Mucosa of rectum (tissue), 2 donors: ENCODE data around the gene CAPZA3.
"Not testable (repeated sequence)": the region's sequence is repeated elsewhere in the genome, so short reads cannot be mapped to it uniquely, and the experiment has no call there.

Experiments used
- H3K27ac ChIP-seq, 2 donors: one replicate each; pipeline ENCODE4 v1.7.0; 2013; ENCODE audit warnings: inconsistent platforms in 2 of 2, low read depth in 2 of 2, low read length in 2 of 2
- H3K27me3 ChIP-seq, 2 donors: one replicate each; pipeline ENCODE4 v1.7.0; 2013; ENCODE audit warnings: low read length in 2 of 2; ENCODE audit not compliant: control insufficient read depth in 2 of 2, insufficient read depth in 2 of 2
- H3K36me3 ChIP-seq, 2 donors: one replicate each; pipeline ENCODE4 v1.7.0; 2013; ENCODE audit warnings: low read length in 2 of 2; ENCODE audit not compliant: control insufficient read depth in 2 of 2, insufficient read depth in 2 of 2
- H3K4me1 ChIP-seq, 2 donors: one replicate each; pipeline ENCODE4 v1.7.0; 2013; ENCODE audit warnings: low read length in 2 of 2, mild to moderate bottlenecking in 1 of 2; ENCODE audit not compliant: control insufficient read depth in 2 of 2, insufficient read depth in 2 of 2
- H3K4me3 ChIP-seq, 2 donors: one replicate each; pipeline ENCODE4 v1.7.0; 2013; ENCODE audit warnings: low read length in 2 of 2
- H3K9ac ChIP-seq, 2 donors: one replicate each; pipeline ENCODE4 v1.7.0; 2013; ENCODE audit warnings: low read length in 2 of 2, low read depth in 1 of 2, mild to moderate bottlenecking in 1 of 2
- H3K9me3 ChIP-seq, 2 donors: one replicate each; pipeline ENCODE4 v1.7.0; 2013; ENCODE audit warnings: low read length in 2 of 2; ENCODE audit not compliant: control insufficient read depth in 2 of 2
- donor health status: healthy.
- donor health status: Normal muscosa, but diverticular disease.

CAPZA3 gene

GRCh38 chr12:18737819-18738218 is at the start of gene CAPZA3, which contains the start of gene PLCZ1:
Gene CAPZA3 (plus strand): TSS chr12:18738119. CDS start chr12:18738269, 150 bp downstream.
Gene PLCZ1 (minus strand): TSS chr12:18738012. CDS start chr12:18737371, 641 bp downstream.
- Histone ChIP-seq H3K36me3 (no peaks in the 10 kb centered on the region), H3K27me3 (no peaks in the 10 kb centered on the region), H3K9me3 (peaks cover 0 to 2% of the 10 kb centered on the region in 2 donors), H3K4me3 (no peak within 1 kb of the TSS), H3K4me1 (no peaks in the 10 kb centered on the region), H3K9ac (no peak within 1 kb of the TSS), H3K27ac (no peak within 1 kb of the TSS)

GRCh38 chr12:18689771-18690170 is 48.1 kb upstream of the CAPZA3 start:
- Histone ChIP-seq H3K9me3 (no peaks in the 10 kb centered on the region), H3K27ac (no peak overlapping the region), H3K4me1 (no peaks in the 10 kb centered on the region), H3K9ac (no peak overlapping the region), H3K27me3 (no peaks in the 10 kb centered on the region), H3K4me3 (no peak overlapping the region), H3K36me3 (no peaks in the 10 kb centered on the region)

- Histone ChIP-seq H3K9me3 (no peaks in the 10 kb centered on the region), H3K4me1 (no peaks in the 10 kb centered on the region), H3K27me3 (no peaks in the 10 kb centered on the region), H3K27ac (no peak overlapping the region), H3K36me3 (no peaks in the 10 kb centered on the region), H3K9ac (no peak overlapping the region), H3K4me3 (no peak overlapping the region)
Observed at GRCh38 chr12:18690653-18691052, 47.3 kb upstream of the CAPZA3 start.

GRCh38 chr12:18693986-18694385 is 43.9 kb upstream of the CAPZA3 start:
- H3K27me3 ChIP-seq, H3K9ac ChIP-seq, H3K9me3 ChIP-seq, H3K36me3 ChIP-seq, H3K4me3 ChIP-seq, H3K27ac ChIP-seq, H3K4me1 ChIP-seq: not testable (repeated sequence)

GRCh38 chr12:18696971-18697602 is 40.8 kb upstream of the CAPZA3 start:
- no peaks in the 10 kb centered on the region for H3K4me1 ChIP-seq
- no peak overlapping the region for H3K4me3 ChIP-seq
- no peak overlapping the region for H3K9ac ChIP-seq
- H3K27ac ChIP-seq, result no peak overlapping the region
- H3K36me3 ChIP-seq, result no peaks in the 10 kb centered on the region
- H3K9me3 ChIP-seq, result no peaks in the 10 kb centered on the region
- H3K27me3 ChIP-seq, result no peaks in the 10 kb centered on the region

GRCh38 chr12:18700271-18700670 is 37.6 kb upstream of the CAPZA3 start:
- H3K4me3 ChIP-seq, result no peak overlapping the region
- H3K4me1 ChIP-seq, result no peaks in the 10 kb centered on the region
- no peaks in the 10 kb centered on the region for H3K9me3 ChIP-seq
- no peaks in the 10 kb centered on the region for H3K27me3 ChIP-seq
- no peak overlapping the region for H3K9ac ChIP-seq
- H3K27ac ChIP-seq, result no peak overlapping the region
- H3K36me3 ChIP-seq, result no peaks in the 10 kb centered on the region

- Histone ChIP-seq H3K4me3 (no peak overlapping the region), H3K27me3 (no peaks in the 10 kb centered on the region), H3K4me1 (no peaks in the 10 kb centered on the region), H3K9me3 (no peaks in the 10 kb centered on the region), H3K36me3 (no peaks in the 10 kb centered on the region), H3K9ac (no peak overlapping the region), H3K27ac (no peak overlapping the region)
Observed at GRCh38 chr12:18703321-18703720, 34.6 kb upstream of the CAPZA3 start.

GRCh38 chr12:18703911-18704310 is 34.0 kb upstream of the CAPZA3 start:
- Histone ChIP-seq H3K9me3 (no peaks in the 10 kb centered on the region), H3K4me1 (no peaks in the 10 kb centered on the region), H3K9ac (no peak overlapping the region), H3K27me3 (no peaks in the 10 kb centered on the region), H3K4me3 (no peak overlapping the region), H3K36me3 (no peaks in the 10 kb centered on the region), H3K27ac (no peak overlapping the region)

- Histone ChIP-seq H3K36me3 (no peaks in the 10 kb centered on the region), H3K27me3 (no peaks in the 10 kb centered on the region), H3K27ac (no peak overlapping the region), H3K9me3 (no peaks in the 10 kb centered on the region), H3K4me3 (no peak overlapping the region), H3K9ac (no peak overlapping the region), H3K4me1 (no peaks in the 10 kb centered on the region)
Observed at GRCh38 chr12:18706798-18707197, 31.1 kb upstream of the CAPZA3 start.

- Histone ChIP-seq H3K36me3 (no peaks in the 10 kb centered on the region), H3K27ac (no peak overlapping the region), H3K4me1 (no peaks in the 10 kb centered on the region), H3K4me3 (no peak overlapping the region), H3K27me3 (no peaks in the 10 kb centered on the region), H3K9me3 (no peaks in the 10 kb centered on the region), H3K9ac (no peak overlapping the region)
Observed at GRCh38 chr12:18716236-18716635, 21.7 kb upstream of the CAPZA3 start.

GRCh38 chr12:18718462-18718861 is 19.5 kb upstream of the CAPZA3 start:
- Histone ChIP-seq H3K27ac (no peak overlapping the region), H3K4me3 (no peak overlapping the region), H3K27me3 (no peaks in the 10 kb centered on the region), H3K4me1 (no peaks in the 10 kb centered on the region), H3K9ac (no peak overlapping the region), H3K9me3 (no peaks in the 10 kb centered on the region), H3K36me3 (no peaks in the 10 kb centered on the region)
